SK-N-SH (cell line): ENCODE results near the gene ARHGEF37. TPM values are rescaled to one million over a fixed set of nuclear protein-coding genes. Genes with fewer than 3 reads are reported as not detected.

Experiments used
- CTCF ChIA-PET: fragments of 300-600, 350-600 bp; formaldehyde crosslinking; extraction: SDS; loops from one replicate; lab custom pipeline; 2021; lab: Yijun Ruan, JAX
- POLR2A ChIA-PET: fragments of 350-600 bp; sonication (Branson Sonifier 250); formaldehyde crosslinking; extraction: SDS; loops from one replicate; lab custom pipeline; 2020; ENCODE audit warnings: antibody characterized with exemption, inconsistent platforms; lab: Yijun Ruan, JAX
- DNase-seq: peaks from one replicate; pipeline ENCODE4 v3.0.0; 2012
- H2AFZ ChIP-seq: fragments of 200-600 bp; sonication (generic); 2 replicates; pipeline ENCODE4 v1.8.1; 2016; ENCODE audit warnings: antibody characterized with exemption, mild to moderate bottlenecking, low read depth
- H3F3A ChIP-seq: fragments of 200-600 bp; sonication (generic); replicated peaks from 2 replicates; pipeline ENCODE3; 2016; ENCODE audit warnings: antibody characterized with exemption, mild to moderate bottlenecking; ENCODE audit not compliant: insufficient read depth
- H3K27ac ChIP-seq, 2 experiments: fragments of 200-500 bp in 1 of 2; fragments of 200-600 bp in 1 of 2; sonication (Bioruptor generic) in 1 of 2; sonication (generic), shearing (Covaris generic) in 1 of 2; 2 replicates each; pipeline versions ENCODE4 v1.5.1 to v1.6.1; 2014 to 2016; ENCODE audit warnings: low read depth in 2 of 2, inconsistent platforms in 1 of 2, low read length in 1 of 2, mild to moderate bottlenecking in 1 of 2, mixed read lengths in 1 of 2
- H3K27me3 ChIP-seq: fragments of 200-600 bp; sonication (generic), shearing (Covaris generic); 2 replicates; pipeline ENCODE4 v1.6.1; 2016; ENCODE audit warnings: mixed run types; ENCODE audit not compliant: insufficient read depth
- H3K36me3 ChIP-seq, 2 experiments: fragments of 200-500 bp in 1 of 2; fragments of 200-600 bp in 1 of 2; sonication (Bioruptor generic) in 1 of 2; sonication (generic) in 1 of 2; replicated peaks in 1 of 2; 2 replicates each; pipeline versions ENCODE3 to v1.5.1; 2014 to 2016; ENCODE audit warnings: low read length in 1 of 2, mild to moderate bottlenecking in 1 of 2; ENCODE audit not compliant: insufficient read depth in 2 of 2, control insufficient read depth in 1 of 2
- H3K4me1 ChIP-seq, 2 experiments: fragments of 200-500 bp in 1 of 2; fragments of 200-600 bp in 1 of 2; sonication (Bioruptor generic) in 1 of 2; sonication (generic), shearing (Covaris generic) in 1 of 2; 2 replicates each; pipeline versions ENCODE4 v1.5.1 to v1.6.1; 2014 to 2016; ENCODE audit warnings: low read depth in 1 of 2, low read length in 1 of 2, mixed run types in 1 of 2; ENCODE audit not compliant: insufficient read depth in 2 of 2, control insufficient read depth in 1 of 2
- H3K4me2 ChIP-seq: fragments of 200-600 bp; sonication (generic), shearing (Covaris generic); 2 replicates; pipeline ENCODE4 v1.6.1; 2017; ENCODE audit warnings: mixed run types
- H3K4me3 ChIP-seq, 2 experiments: fragments of 200-500 bp in 1 of 2; fragments of 200-600 bp in 1 of 2; sonication (Bioruptor generic) in 1 of 2; sonication (generic), shearing (Covaris generic) in 1 of 2; 2 replicates each; pipeline versions ENCODE4 v1.5.1 to v1.8.1; 2014 to 2016; ENCODE audit warnings: low read depth in 2 of 2, inconsistent platforms in 1 of 2, low read length in 1 of 2, mild to moderate bottlenecking in 1 of 2, mixed read lengths in 1 of 2, moderate library complexity in 1 of 2
- H3K79me2 ChIP-seq: fragments of 200-600 bp; sonication (generic); 2 replicates; pipeline ENCODE4 v1.8.1; 2017; ENCODE audit warnings: mild to moderate bottlenecking; ENCODE audit not compliant: insufficient read depth
- H3K9ac ChIP-seq: fragments of 200-600 bp; sonication (generic); 2 replicates; pipeline ENCODE4 v1.6.1; 2017; ENCODE audit warnings: mixed run types
- H3K9me2 ChIP-seq: fragments of 200-600 bp; sonication (generic); 2 replicates; pipeline ENCODE4 v1.6.1; 2017; ENCODE audit warnings: mixed run types
- H3K9me3 ChIP-seq: fragments of 200-600 bp; sonication (generic); 2 replicates; pipeline ENCODE4 v1.6.1; 2017; ENCODE audit warnings: mixed run types, mild to moderate bottlenecking, moderate library complexity
- H4K20me1 ChIP-seq: fragments of 200-600 bp; sonication (generic); 2 replicates; pipeline ENCODE4 v1.6.1; 2017; ENCODE audit warnings: mild to moderate bottlenecking, mixed run types; ENCODE audit not compliant: insufficient read depth
- CTCF ChIP-seq: fragments of 200-600 bp; sonication (generic); IDR thresholded peaks from 2 replicates; pipeline ENCODE4 v1.6.1; 2017; ENCODE audit warnings: antibody characterized with exemption, mild to moderate bottlenecking, moderate library complexity
- ELF1 ChIP-seq: IDR thresholded peaks from 2 replicates; pipeline ENCODE4 v1.4.0; 2012
- EP300 ChIP-seq, 2 experiments: IDR thresholded peaks; 2 replicates each; pipeline versions ENCODE4 v1.4.0 to v1.6.1; 2012; ENCODE audit warnings: borderline replicate concordance in 1 of 2, low read depth in 1 of 2, low read length in 1 of 2
- FOXJ3 ChIP-seq: sonication (generic); formaldehyde crosslinking; IDR thresholded peaks from 2 replicates; pipeline ENCODE4 v1.5.1; 2020; ENCODE audit warnings: mild to moderate bottlenecking, missing genetic modification reagents
- FOXM1 ChIP-seq: IDR thresholded peaks from 2 replicates; pipeline ENCODE4 v1.4.0; 2012; ENCODE audit warnings: low read depth, mild to moderate bottlenecking
- IRF3 ChIP-seq: fragments of 150-350 bp; IDR thresholded peaks from 2 replicates; pipeline ENCODE4 v1.6.1; 2016; ENCODE audit warnings: mild to moderate bottlenecking, low read depth, low read length
- MEF2A ChIP-seq: IDR thresholded peaks from 2 replicates; pipeline ENCODE4 v1.4.0; 2012; ENCODE audit warnings: low read depth, borderline replicate concordance
- NRF1 ChIP-seq: IDR thresholded peaks from 2 replicates; pipeline ENCODE4 v1.6.1; 2012; ENCODE audit warnings: low read depth, mild to moderate bottlenecking, low read length
- RAD21 ChIP-seq: IDR thresholded peaks from 2 replicates; pipeline ENCODE4 v1.6.1; 2012; ENCODE audit warnings: mild to moderate bottlenecking, low read length
- RFX5 ChIP-seq: IDR thresholded peaks from 2 replicates; pipeline ENCODE4 v1.6.1; 2012; ENCODE audit warnings: mild to moderate bottlenecking, improper control_type of control experiment, low read length
- SIN3A ChIP-seq: IDR thresholded peaks from 2 replicates; pipeline ENCODE4 v1.6.1; 2012; ENCODE audit warnings: low read depth, mild to moderate bottlenecking, low read length, moderate library complexity, borderline replicate concordance
- SMC3 ChIP-seq: IDR thresholded peaks from 2 replicates; pipeline ENCODE4 v1.6.1; 2012; ENCODE audit warnings: low read depth, low read length, improper control_type of control experiment
- USF2 ChIP-seq: fragments of 150-350 bp; IDR thresholded peaks from 2 replicates; pipeline ENCODE4 v1.6.1; 2017; ENCODE audit warnings: antibody characterized with exemption, low read length, low read depth, borderline replicate concordance
- ZBTB33 ChIP-seq: IDR thresholded peaks from 2 replicates; pipeline ENCODE4 v1.4.0; 2012; ENCODE audit warnings: low read depth, borderline replicate concordance
- WGBS: methylation state at CpG from one replicate; pipeline ENCODE4 v1.1.6; 2017; ENCODE audit warnings: low lambda C conversion rate; 5-methylcytosine and 5-hydroxymethylcytosine counted together
- polyA plus RNA-seq, 3 experiments: library from polyadenylated mRNA; depleted of rRNA; stranded (reverse); fragments of >200 nt; gene quantifications; 2 replicates each; pipeline ENCODE4 v1.2.3, GENCODE V29; 2012

The ARHGEF37 gene
- polyA plus RNA-seq, 1 of the 3 experiments (the other 2 are of a cell fraction): 0.94 TPM

GRCh38 chr5:149636861-149637246, 55.6 kb downstream of the ARHGEF37 start:
- H3K4me1 ChIP-seq: peaks cover 0 to 12% of the 10 kb centered on the region in 2 experiments; a peak in 1 of 4 replicates
- H3F3A ChIP-seq: no peaks in the 10 kb centered on the region
- H3K9ac ChIP-seq: no peak overlapping the region
- TF ChIP-seq ELF1 (no peak), ZBTB33 (no peak), CTCF (peak; percentile 84), FOXJ3 (no peak), SMC3 (peak; percentile 99), RAD21 (peak; percentile 99), IRF3 (no peak), RFX5 (no peak), SIN3A (no peak), EP300 (IDR thresholded peaks at IDR 0.05; ENCODE audit: borderline replicate concordance in 1 of 2, low read depth in 1 of 2, low read length in 1 of 2) (no peak), MEF2A (no peak), NRF1 (no peak)
- H3K79me2 ChIP-seq: no peaks in the 10 kb centered on the region
- no peaks in the 10 kb centered on the region for H3K27me3 ChIP-seq
- H3K4me3 ChIP-seq: peak overlapping the region in 1 of 2 experiments; percentile 43; a peak in 1 of 4 replicates
- ChIA-PET POLR2A (interaction anchor here (0.6 to 0.7 kb wide), 2 partner anchors 48 to 1345 kb away, joined by 3 read pairs; no protein-coding TSS in a partner anchor), CTCF (interaction anchor here (0.6 to 22.1 kb wide), 48 partner anchors 8 to 576 kb away, joined by 3 to 730 read pairs (median 4); partner anchors contain the start of genes HMGXB3 and TIGD6)
- no peaks in the 10 kb centered on the region for H3K36me3 ChIP-seq
- DNase-seq: peak; percentile 81
- no peaks in the 10 kb centered on the region for H3K9me3 ChIP-seq
- no peak overlapping the region for H2AFZ ChIP-seq
- no peaks in the 10 kb centered on the region for H4K20me1 ChIP-seq
- no peaks in the 10 kb centered on the region for H3K9me2 ChIP-seq
- H3K4me2 ChIP-seq: no peak overlapping the region
- 42% methylated on average over 5 of the region's 6 CpGs for WGBS
- H3K27ac ChIP-seq: no peak overlapping the region

- no peak for DNase-seq
- H3K79me2 ChIP-seq: no peaks in the 10 kb centered on the region
- no peak overlapping the region for H3K27ac ChIP-seq
- H3K36me3 ChIP-seq: no peaks in the 10 kb centered on the region
- no peak overlapping the region for H3K4me2 ChIP-seq
- H3K9me2 ChIP-seq: no peaks in the 10 kb centered on the region
- WGBS: 93% methylated on average over 2 of the region's 5 CpGs
- no peak for TF ChIP-seq RFX5
- TF ChIP-seq SIN3A: no peak
- no peak for TF ChIP-seq USF2
- TF ChIP-seq FOXM1: no peak
- TF ChIP-seq, all 33 proteins: peak for 0
- no peak overlapping the region for H2AFZ ChIP-seq
- H3K4me1 ChIP-seq: peaks cover 0 to 12% of the 10 kb centered on the region in 2 experiments; a peak in 1 of 4 replicates
- CTCF ChIA-PET: interaction anchor here (1.0 to 22.1 kb wide), 9 partner anchors 14 to 353 kb away, joined by 3 to 730 read pairs (median 10); no protein-coding TSS in a partner anchor
- H3K9ac ChIP-seq: no peak overlapping the region
- H3F3A ChIP-seq: no peaks in the 10 kb centered on the region
- POLR2A ChIA-PET: no interaction called here
- no peak overlapping the region for H3K4me3 ChIP-seq
- no peaks in the 10 kb centered on the region for H3K27me3 ChIP-seq
- no peaks in the 10 kb centered on the region for H3K9me3 ChIP-seq
- H4K20me1 ChIP-seq: no peaks in the 10 kb centered on the region
These were observed 56.8 kb downstream of the ARHGEF37 start for GRCh38 chr5:149638136-149638535.
